ENCODE results near the gene TP73. TPM values are rescaled to one million over a fixed set of nuclear protein-coding genes. Genes with fewer than 3 reads are reported as not detected.

Gene TP73
- total RNA-seq, 2 donors from 2014 or later = 0.31 TPM; not detected in 1

DNA sequence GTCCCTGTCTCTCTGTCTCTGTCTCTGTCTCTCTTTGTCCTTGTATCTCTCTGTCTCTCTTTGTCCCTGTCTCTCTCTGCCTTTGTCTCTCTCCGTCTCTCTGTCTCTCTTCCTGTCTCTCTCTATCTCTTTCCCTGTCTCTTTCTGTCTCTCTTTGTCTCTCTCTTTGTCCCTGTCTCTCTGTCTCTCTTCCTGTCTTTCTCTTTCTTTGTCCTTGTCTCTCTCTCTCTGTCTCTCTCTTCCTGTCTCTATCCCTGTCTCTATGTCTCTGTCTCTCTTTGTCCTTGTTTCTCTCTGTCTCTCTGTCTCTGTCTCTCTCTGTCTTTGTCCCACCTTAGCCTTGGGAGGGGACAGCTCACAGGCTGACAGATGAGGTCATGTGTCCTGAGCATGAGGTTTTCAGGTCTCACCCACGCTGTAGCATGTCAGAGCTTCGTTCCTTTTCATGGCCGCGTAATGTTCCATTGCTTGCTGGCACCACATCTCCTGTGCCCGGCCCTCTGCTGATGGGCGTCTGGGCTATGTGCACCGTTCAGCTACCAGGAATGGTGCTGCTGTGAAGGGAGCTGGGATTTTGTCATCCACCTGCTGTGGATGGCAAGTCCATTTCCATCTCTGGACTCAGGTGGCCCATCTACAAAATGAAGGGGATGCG lies 27.6 kb downstream of the TP73 start:
- Mint-ChIP-seq H3K36me3 (ENCODE audit: low read depth) (peaks cover 3% of the 10 kb centered on the region), H3K4me1 (peaks cover 9% of the 10 kb centered on the region), H3K4me3 (no peak overlapping the region)

DNA sequence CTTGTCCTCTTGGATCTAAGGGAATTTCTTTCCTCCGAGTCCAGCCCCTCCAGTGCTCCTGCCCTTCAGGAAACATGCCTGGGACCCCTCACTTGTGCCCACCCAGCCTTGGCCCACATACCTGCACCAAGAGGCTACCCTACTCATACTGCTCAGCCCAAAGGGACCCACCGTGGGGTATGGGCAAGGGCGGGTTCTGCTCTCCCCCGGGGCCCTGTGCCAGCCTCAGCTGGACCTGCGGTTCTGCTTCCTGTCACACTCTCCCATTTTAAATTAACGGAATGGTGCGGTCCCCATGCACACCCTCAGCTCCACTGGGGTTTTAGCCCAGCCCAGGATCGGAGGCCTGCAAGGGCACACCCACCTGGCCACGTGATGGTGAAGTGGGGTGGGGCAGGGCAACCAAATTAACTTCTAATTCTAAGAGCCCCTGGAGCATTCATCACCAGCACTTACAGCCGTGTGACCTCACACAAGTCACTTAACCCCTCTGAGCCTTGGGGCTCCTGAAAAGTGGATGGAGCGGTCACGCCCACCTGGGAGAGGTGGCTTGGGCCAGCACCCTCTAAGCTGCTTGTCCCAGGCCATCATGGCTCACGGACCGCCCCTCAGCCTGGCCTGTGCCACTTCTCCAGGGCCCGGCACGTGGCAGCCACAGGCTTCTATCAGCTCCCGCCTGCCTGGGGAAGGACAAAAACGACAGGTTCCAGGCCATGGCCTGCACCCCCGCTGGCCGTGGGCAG lies 28.3 kb downstream of the TP73 start:
- H3K27me3 Mint-ChIP-seq = no peaks in the 10 kb centered on the region
- H3K36me3 Mint-ChIP-seq (ENCODE audit: low read depth) = peaks cover 3% of the 10 kb centered on the region
- no peaks in the 10 kb centered on the region for H3K9me3 ChIP-seq (ENCODE audit: control insufficient read depth, low read length, poor library complexity, severe bottlenecking)
- ATAC-seq (no peak), DNase-seq (no peak)
- H3K4me1 Mint-ChIP-seq = peaks cover 9% of the 10 kb centered on the region
- H3K4me3 Mint-ChIP-seq = no peak overlapping the region
- H3K27ac Mint-ChIP-seq = no peak overlapping the region

More for the DNA sequence above, 27.6 kb downstream of the TP73 start:
- no peaks in the 10 kb centered on the region for H3K9me3 ChIP-seq (ENCODE audit: control insufficient read depth, low read length, poor library complexity, severe bottlenecking)
- Mint-ChIP-seq H3K27me3 (no peaks in the 10 kb centered on the region), H3K27ac (no peak overlapping the region)
- DNase-seq = no peak
- ATAC-seq = no peak

DNA sequence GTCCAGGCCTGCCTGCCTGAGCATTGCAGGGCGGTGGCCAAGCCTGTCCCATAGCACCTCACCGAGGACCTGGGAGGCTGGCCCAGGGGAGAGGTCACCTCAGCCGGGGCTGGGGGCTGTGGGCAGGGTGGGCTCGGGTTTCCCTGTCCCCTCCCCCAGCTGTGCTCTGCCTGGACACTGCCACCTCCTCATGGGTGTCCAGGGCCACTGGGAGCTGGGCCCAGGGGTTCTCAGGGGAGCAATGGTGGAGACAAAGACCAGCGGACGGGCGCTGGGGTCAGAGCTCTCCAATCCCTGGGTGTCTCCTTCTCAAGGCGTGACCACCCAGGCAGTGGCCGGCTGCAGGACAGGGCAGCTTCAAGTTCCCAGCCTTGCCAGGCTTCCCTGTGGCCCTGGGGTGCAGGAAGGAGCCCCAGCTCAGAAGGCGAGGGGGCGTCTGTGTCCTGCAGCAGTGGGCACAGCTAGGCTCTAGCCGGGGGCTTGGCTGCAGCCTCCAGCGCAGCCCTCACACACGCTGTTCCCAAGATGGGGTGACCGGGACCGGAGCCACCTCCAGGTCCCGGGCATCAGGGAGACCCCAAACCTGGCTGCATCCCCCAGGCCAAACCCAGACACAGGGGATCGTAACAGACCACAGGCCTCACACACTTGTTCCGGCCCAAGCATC lies 29.0 kb downstream of the TP73 start:
- DNase-seq (no peak), ATAC-seq (no peak)
- no peak overlapping the region for H3K4me3 Mint-ChIP-seq
- H3K4me1 Mint-ChIP-seq = peaks cover 8% of the 10 kb centered on the region
- H3K36me3 Mint-ChIP-seq (ENCODE audit: low read depth) = peaks cover 3% of the 10 kb centered on the region
- no peaks in the 10 kb centered on the region for H3K27me3 Mint-ChIP-seq
- no peaks in the 10 kb centered on the region for H3K9me3 ChIP-seq (ENCODE audit: control insufficient read depth, low read length, poor library complexity, severe bottlenecking)
- no peak overlapping the region for H3K27ac Mint-ChIP-seq

DNA sequence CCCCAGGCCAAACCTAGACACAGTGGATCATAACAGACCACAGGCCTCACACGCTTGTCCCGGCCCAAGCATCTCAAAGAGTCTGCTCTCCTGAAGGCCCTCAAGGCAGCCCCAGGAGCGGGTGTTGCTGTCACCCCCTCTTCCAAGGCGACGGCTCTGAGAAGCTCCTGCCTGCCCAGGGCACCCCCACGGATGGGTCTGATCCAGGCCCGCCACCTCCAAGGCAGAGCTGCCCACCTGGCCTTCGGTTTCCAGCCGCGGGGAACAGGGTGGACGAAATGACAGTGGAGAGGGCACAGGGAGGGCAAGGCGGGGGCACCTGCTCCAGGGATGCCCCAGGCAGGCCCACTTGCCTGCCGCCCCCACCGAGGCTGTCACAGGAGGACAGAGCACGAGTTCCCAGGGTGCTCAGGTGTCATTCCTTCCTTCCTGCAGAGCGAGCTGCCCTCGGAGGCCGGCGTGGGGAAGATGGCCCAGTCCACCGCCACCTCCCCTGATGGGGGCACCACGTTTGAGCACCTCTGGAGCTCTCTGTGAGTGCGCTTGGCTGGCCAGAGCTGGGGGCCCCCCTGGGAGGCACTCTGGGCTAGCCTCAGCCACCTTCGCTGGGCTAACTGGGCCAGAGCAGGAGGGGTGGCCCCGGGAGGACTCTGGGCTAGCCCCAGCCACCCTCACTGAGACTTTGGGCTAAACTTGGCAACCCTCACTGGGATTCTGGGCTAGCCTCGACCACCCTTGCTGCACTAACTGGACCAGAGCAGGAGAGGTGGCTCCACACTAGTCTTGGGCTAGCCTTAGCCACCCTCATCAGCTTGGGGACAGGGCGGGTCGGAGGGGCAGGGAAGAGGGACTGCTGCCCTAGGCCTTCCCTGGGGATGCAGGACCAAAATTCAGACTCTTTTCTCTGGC lies 29.8 kb downstream of the TP73 start:
- no peaks in the 10 kb centered on the region for H3K9me3 ChIP-seq (ENCODE audit: control insufficient read depth, low read length, poor library complexity, severe bottlenecking)
- ATAC-seq (no peak), DNase-seq (no peak)
- Mint-ChIP-seq H3K27me3 (no peaks in the 10 kb centered on the region), H3K27ac (no peak overlapping the region), H3K4me1 (peaks cover 8% of the 10 kb centered on the region), H3K36me3 (ENCODE audit: low read depth) (peaks cover 3% of the 10 kb centered on the region), H3K4me3 (peak overlapping the region; percentile 15)

DNA sequence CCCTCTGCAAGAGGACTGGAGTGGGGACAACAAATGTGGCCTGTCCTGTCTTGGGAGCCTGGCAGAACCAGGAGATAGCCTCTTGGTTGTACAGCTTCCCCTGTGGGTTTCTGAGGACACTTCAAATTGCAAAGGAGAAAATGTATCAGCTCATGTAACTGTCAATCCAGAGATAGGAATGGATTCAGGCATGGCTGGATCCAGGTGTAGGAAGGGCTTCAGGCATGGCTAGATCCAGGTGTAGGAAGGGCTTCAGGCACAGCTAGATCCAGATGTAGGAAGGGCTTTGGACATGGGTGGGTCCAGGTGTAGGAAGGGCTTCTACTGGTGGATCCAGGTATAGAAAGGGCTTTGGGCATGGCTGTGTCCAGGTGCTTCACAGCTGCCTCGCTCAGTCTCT lies 30.9 kb downstream of the TP73 start:
- no peaks in the 10 kb centered on the region for H3K4me1 Mint-ChIP-seq
- ATAC-seq (no peak), DNase-seq (no peak)
- peaks cover 3% of the 10 kb centered on the region for H3K36me3 Mint-ChIP-seq (ENCODE audit: low read depth)
- H3K27ac Mint-ChIP-seq = no peak overlapping the region
- H3K4me3 Mint-ChIP-seq = no peak overlapping the region
- H3K9me3 ChIP-seq (ENCODE audit: control insufficient read depth, low read length, poor library complexity, severe bottlenecking) = no peaks in the 10 kb centered on the region
- no peaks in the 10 kb centered on the region for H3K27me3 Mint-ChIP-seq

DNA sequence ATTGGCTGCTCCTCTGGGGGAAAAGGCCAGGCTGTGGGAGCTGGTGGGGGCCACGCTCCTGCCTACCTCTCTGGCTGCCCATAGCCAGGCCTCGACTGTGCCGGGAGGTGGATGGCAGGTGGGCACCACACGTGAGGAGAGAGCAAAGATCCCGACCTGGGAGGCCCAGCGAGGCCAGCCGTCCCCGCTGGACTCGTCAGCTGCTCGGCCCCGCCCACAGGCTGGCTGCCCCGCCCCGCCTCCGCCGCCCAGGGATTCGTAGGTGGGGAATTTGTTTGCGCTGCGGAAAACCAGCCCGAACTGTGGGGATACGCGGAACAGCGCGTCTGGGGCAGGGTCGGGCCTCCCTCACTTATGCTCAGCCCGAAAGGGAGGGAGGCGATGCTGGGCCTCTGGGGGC lies 31.7 kb downstream of the TP73 start:
- no peak for DNase-seq

DNA sequence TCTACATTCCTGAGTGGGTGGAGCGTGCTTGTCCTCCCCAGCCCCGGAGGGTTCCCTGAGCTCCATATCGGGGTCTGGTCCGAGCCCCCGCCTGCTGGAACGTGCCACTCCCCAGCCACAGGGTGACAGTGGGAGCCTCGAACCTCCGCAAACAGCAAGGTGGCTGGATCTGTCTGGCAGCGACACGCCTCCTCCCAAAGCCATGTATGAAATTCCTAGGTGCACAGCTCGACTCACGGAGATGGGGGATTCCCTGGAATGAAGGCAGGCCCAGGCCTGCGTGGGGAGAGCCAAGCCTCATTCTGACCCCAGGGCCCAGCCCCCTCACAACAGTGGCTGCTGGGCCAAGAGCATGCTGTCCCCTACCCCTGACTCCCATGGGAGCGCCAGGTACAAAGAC lies 32.9 kb downstream of the TP73 start:
- H3K4me3 Mint-ChIP-seq = no peak overlapping the region
- DNase-seq = no peak
- no peak overlapping the region for H3K27ac Mint-ChIP-seq
- H3K27me3 Mint-ChIP-seq = no peaks in the 10 kb centered on the region
- H3K36me3 Mint-ChIP-seq (ENCODE audit: low read depth) = no peaks in the 10 kb centered on the region
- ATAC-seq = no peak
- no peaks in the 10 kb centered on the region for H3K9me3 ChIP-seq (ENCODE audit: control insufficient read depth, low read length, poor library complexity, severe bottlenecking)
- no peaks in the 10 kb centered on the region for H3K4me1 Mint-ChIP-seq

More for the DNA sequence above, 31.7 kb downstream of the TP73 start:
- Mint-ChIP-seq H3K27me3 (no peaks in the 10 kb centered on the region), H3K27ac (no peak overlapping the region), H3K4me3 (no peak overlapping the region), H3K4me1 (no peaks in the 10 kb centered on the region), H3K36me3 (ENCODE audit: low read depth) (peaks cover 3% of the 10 kb centered on the region)
- H3K9me3 ChIP-seq (ENCODE audit: control insufficient read depth, low read length, poor library complexity, severe bottlenecking) = no peaks in the 10 kb centered on the region
- ATAC-seq = no peak

DNA sequence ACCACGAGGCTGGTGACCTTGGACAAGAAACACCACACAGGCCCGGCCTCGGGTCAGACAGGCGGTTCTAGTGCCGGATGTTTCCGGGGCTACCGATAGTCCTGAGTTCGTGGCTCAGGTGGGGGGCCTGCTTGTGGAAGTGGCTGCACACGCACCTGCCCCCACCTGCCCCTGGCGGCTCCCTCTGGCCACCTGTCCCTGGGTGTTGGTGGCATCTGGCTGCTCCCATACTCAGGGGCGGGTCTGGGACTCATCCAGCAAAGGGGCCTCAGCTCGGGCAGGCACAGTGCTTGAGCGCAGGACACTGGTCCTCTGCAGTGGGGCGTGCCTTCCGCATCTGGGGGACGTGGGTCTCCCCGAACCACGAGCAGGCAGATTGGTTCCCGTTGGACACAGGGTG lies 33.6 kb downstream of the TP73 start:
- DNase-seq (no peak), ATAC-seq (no peak)
- H3K9me3 ChIP-seq (ENCODE audit: control insufficient read depth, low read length, poor library complexity, severe bottlenecking) = no peaks in the 10 kb centered on the region
- no peak overlapping the region for H3K27ac Mint-ChIP-seq
- no peak overlapping the region for H3K4me3 Mint-ChIP-seq
- no peaks in the 10 kb centered on the region for H3K4me1 Mint-ChIP-seq
- no peaks in the 10 kb centered on the region for H3K36me3 Mint-ChIP-seq (ENCODE audit: low read depth)
- no peaks in the 10 kb centered on the region for H3K27me3 Mint-ChIP-seq

DNA sequence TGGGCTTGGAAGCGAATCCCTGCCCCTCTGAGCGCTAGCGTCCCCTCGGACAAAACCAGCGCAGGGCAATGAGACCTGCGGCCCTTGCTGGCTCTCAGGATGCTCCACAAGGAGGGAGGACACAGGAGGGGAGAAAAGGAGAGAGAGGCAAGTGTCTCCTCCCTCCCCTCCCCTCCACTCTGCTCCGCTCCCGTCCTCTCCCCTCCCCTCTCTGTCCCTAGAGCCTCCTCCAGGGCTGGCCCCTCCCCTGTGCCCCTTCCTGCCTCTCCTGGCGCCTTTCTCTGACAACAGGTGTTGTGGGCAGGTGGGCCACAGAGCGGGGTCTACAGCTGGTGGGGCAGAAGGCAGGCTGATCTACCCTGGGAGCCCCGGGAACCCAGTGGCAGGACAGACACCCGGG lies 35.2 kb downstream of the TP73 start:
- H3K27me3 Mint-ChIP-seq = peaks cover 8% of the 10 kb centered on the region
- no peak for ATAC-seq
- peaks cover 2% of the 10 kb centered on the region for H3K36me3 Mint-ChIP-seq (ENCODE audit: low read depth)
- no peaks in the 10 kb centered on the region for H3K4me1 Mint-ChIP-seq
- H3K4me3 Mint-ChIP-seq = no peak overlapping the region
- no peak overlapping the region for H3K27ac Mint-ChIP-seq
- DNase-seq = no peak
- H3K9me3 ChIP-seq (ENCODE audit: control insufficient read depth, low read length, poor library complexity, severe bottlenecking) = no peaks in the 10 kb centered on the region

DNA sequence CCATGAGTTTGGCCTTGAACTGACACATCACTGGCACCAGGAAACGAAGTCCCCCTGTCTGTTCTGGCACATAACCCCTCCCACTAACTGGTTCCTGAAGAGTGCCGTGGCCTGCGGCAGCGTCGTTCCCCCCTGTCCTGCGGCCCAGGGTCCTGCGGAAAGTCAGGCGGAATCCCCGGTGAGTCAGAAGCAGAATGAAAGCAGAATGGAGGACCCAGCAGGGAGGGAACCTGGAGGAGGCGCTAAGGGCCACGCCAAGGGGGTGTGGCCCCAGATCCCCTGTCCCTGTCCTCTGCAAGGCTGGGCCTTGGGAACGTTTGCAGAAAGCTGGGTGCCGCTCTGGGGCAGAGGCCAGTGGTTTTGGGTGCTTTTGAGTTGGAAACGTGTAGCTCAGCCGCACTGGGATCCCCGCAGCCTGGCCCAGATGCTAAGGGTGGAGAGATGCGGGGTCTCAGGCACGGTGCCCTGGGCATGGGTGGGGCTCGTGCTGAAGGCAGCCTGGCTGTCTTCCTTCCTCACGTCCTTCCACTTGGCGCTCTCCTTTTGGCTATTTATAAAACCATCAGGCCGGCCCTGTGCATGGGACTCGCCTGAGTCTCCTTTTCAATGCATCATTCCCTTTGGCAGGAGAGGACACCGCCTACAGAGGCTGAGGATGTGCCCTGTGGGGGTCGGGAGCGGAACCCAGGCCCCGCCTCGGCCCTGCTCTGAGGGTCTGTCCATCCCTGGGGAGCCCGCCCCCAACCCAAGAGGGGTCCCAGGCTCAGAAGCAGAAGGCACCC lies 36.2 kb downstream of the TP73 start:
- DNase-seq = no peak
- no peaks in the 10 kb centered on the region for H3K9me3 ChIP-seq (ENCODE audit: control insufficient read depth, low read length, poor library complexity, severe bottlenecking)
- Mint-ChIP-seq H3K36me3 (ENCODE audit: low read depth) (peaks cover 2% of the 10 kb centered on the region), H3K27me3 (peaks cover 8% of the 10 kb centered on the region), H3K4me1 (no peaks in the 10 kb centered on the region), H3K4me3 (no peak overlapping the region), H3K27ac (no peak overlapping the region)
- ATAC-seq = no peak

DNA sequence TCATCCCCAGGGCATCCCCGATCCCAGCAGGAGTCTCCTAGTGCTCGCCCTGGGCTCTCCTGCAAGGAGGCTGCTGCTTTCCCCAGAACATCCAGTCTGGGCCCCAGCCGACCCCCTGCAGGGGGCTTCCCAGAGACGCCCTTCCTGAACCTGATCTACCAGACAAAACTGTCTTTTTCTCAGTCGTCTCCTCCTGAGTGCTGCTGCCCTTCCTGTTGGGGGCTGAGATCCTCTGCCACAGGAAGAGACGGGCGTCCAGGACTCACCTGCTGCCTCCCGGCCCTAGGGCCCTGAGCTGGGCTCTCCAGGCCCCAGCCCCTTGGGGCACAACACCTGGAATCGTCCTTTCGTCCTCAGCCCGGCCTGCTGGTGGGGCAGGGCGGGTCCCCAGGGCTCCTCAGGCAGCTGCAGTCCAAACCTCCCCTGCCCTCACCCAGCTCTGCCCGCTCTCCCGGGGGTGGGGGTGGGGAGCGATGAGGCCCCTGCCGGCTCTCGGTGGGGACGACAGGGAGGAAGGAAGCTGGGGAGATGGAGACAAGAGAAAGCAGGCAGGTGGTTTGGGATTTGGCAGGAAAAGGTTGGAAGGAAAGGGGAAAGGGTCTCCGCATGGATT lies 36.9 kb downstream of the TP73 start:
- peaks cover 2% of the 10 kb centered on the region for H3K36me3 Mint-ChIP-seq (ENCODE audit: low read depth)

More for the DNA sequence above, 36.9 kb downstream of the TP73 start:
- H3K27me3 Mint-ChIP-seq = peaks cover 8% of the 10 kb centered on the region
- no peak for DNase-seq
- no peak overlapping the region for H3K4me3 Mint-ChIP-seq
- no peak overlapping the region for H3K27ac Mint-ChIP-seq
- H3K9me3 ChIP-seq (ENCODE audit: control insufficient read depth, low read length, poor library complexity, severe bottlenecking) = no peaks in the 10 kb centered on the region
- H3K4me1 Mint-ChIP-seq = no peaks in the 10 kb centered on the region
- ATAC-seq = no peak
